Panc1 (cell line): ENCODE results near the gene NOTCH2. TPM values are rescaled to one million over a fixed set of nuclear protein-coding genes. Genes with fewer than 3 reads are reported as not detected.

Source experiments
- ATAC-seq: fragments of 200-7000 bp; cut with Tn5 transposase; 2 replicates; pipeline ENCODE4 v1.9.1; 2020; ENCODE audit warnings: mild to moderate bottlenecking, moderate library complexity
- BruUV-seq: library from RNA; stranded (reverse); fragments of 400-500 nt; replicated peaks from 2 replicates; lab custom pipeline; 2021; lab: Mats Ljungman, UMichigan
- CTCF ChIA-PET: fragments of 300-600 bp; sonication (Branson Sonifier 250); formaldehyde crosslinking; loops from one replicate; lab custom pipeline; 2022; ENCODE audit warnings: antibody characterized with exemption; lab: Charles Lee
- POLR2A ChIA-PET: fragments of 300-600 bp; sonication (Branson Sonifier 250); formaldehyde crosslinking; loops from one replicate; lab custom pipeline; 2022; ENCODE audit warnings: antibody characterized with exemption; lab: Charles Lee
- DNase-seq: peaks from one replicate; pipeline ENCODE4 v3.0.0-alpha.2; 2010; ENCODE audit warnings: low read depth, low spot score
- H3K27ac ChIP-seq: 2 replicates; pipeline ENCODE4 v1.5.1; 2011; ENCODE audit warnings: mild to moderate bottlenecking, low read length, inconsistent platforms
- H3K27me3 ChIP-seq: fragments of 200-500 bp; sonication (Bioruptor generic); 2 replicates; pipeline ENCODE4 v1.6.0; 2014; ENCODE audit warnings: low read length, inconsistent platforms; ENCODE audit not compliant: control insufficient read depth, insufficient read depth
- H3K36me3 ChIP-seq: fragments of 200-500 bp; sonication (Bioruptor generic); 2 replicates; pipeline ENCODE4 v1.5.1; 2014; ENCODE audit warnings: inconsistent platforms, mild to moderate bottlenecking, low read length, moderate library complexity; ENCODE audit not compliant: control insufficient read depth, insufficient read depth
- H3K4me1 ChIP-seq: 2 replicates; pipeline ENCODE4 v1.5.1; 2011; ENCODE audit warnings: inconsistent platforms, mild to moderate bottlenecking, low read length, moderate library complexity; ENCODE audit not compliant: control insufficient read depth, insufficient read depth
- H3K4me3 ChIP-seq, 2 experiments: 2 replicates each; pipeline ENCODE4 v1.5.1; 2011 to 2012; ENCODE audit warnings: low read depth in 2 of 2, low read length in 2 of 2, mild to moderate bottlenecking in 2 of 2, inconsistent platforms in 1 of 2, moderate library complexity in 1 of 2
- H3K9me3 ChIP-seq: fragments of 200-500 bp; sonication (Bioruptor generic); 2 replicates; pipeline ENCODE4 v1.5.1; 2014; ENCODE audit warnings: low read depth, mild to moderate bottlenecking, inconsistent platforms, low read length, moderate library complexity; ENCODE audit not compliant: control insufficient read depth, insufficient read depth
- CTCF ChIP-seq: fragments of 450-650 bp; IDR thresholded peaks from 2 replicates; pipeline ENCODE4 v1.5.1; 2017; ENCODE audit warnings: mild to moderate bottlenecking
- POLR2AphosphoS5 ChIP-seq: IDR thresholded peaks from 2 replicates; pipeline ENCODE4 v1.6.1; 2012; ENCODE audit warnings: mild to moderate bottlenecking, low read depth, low read length, moderate library complexity
- REST ChIP-seq, 2 experiments: IDR thresholded peaks; 2 replicates each; pipeline ENCODE4 v1.6.1; 2011 to 2012; ENCODE audit warnings: low read depth in 2 of 2, control low read depth in 1 of 2, low read length in 1 of 2, mild to moderate bottlenecking in 1 of 2, moderate library complexity in 1 of 2; ENCODE audit not compliant: insufficient read depth in 1 of 2
- SIN3A ChIP-seq: IDR thresholded peaks from 2 replicates; pipeline ENCODE4 v1.6.1; 2012; ENCODE audit warnings: low read depth, mild to moderate bottlenecking, low read length, moderate library complexity, borderline replicate concordance; ENCODE audit not compliant: insufficient read depth
- TCF7L2 ChIP-seq: IDR thresholded peaks from 2 replicates; pipeline ENCODE4 v1.6.1; 2011; ENCODE audit warnings: mild to moderate bottlenecking, low read depth, low read length, inconsistent platforms
- in situ Hi-C: cut with HindIII; loops from 2 replicates; pipeline ENCODE4 v1.10.0; 2016; ENCODE audit warnings: low sequenced_read_pairs, low pct_unique_long_range_greater_than_20kb
- intact Hi-C: fragments of 100-400 bp; cut with micrococcal nuclease; formaldehyde crosslinking; loops from one replicate; pipeline ENCODE4 v1.10.0; 2022; ENCODE audit not compliant: unreplicated experiment
- total RNA-seq: library from RNA; stranded (reverse); gene quantifications from one replicate; pipeline ENCODE4 v1.2.1, GENCODE V29; 2021; ENCODE audit not compliant: unreplicated experiment

NOTCH2 gene
- total RNA-seq, 1 experiment from 2014 or later: 191 TPM

GRCh38 chr1:119966020-119966419, 103.4 kb downstream of the NOTCH2 start:
- Histone ChIP-seq H3K36me3 (peaks cover 45% of the 10 kb centered on the region), H3K27ac (no peak overlapping the region), H3K27me3 (no peaks in the 10 kb centered on the region), H3K4me3 (no peak overlapping the region), H3K9me3 (no peaks in the 10 kb centered on the region), H3K4me1 (no peaks in the 10 kb centered on the region)
- TF ChIP-seq CTCF (no peak), POLR2AphosphoS5 (no peak), REST (IDR thresholded peaks at IDR 0.05; ENCODE audit: insufficient read depth in 1 of 2, low read depth in 2 of 2, low read length in 1 of 2) (no peak), SIN3A (no peak), TCF7L2 (no peak)
- DNase-seq (no peak), ATAC-seq (no peak)
- intact Hi-C loops: no loop called here
- in situ Hi-C loops: no loop called here
- BruUV-seq: no TSS peak
- CTCF ChIA-PET: no interaction called here
- POLR2A ChIA-PET: no interaction called here

- TF ChIP-seq REST (IDR thresholded peaks at IDR 0.05; ENCODE audit: insufficient read depth in 1 of 2, low read depth in 2 of 2, low read length in 1 of 2) (no peak), POLR2AphosphoS5 (no peak), CTCF (no peak), TCF7L2 (no peak), SIN3A (no peak)
- Histone ChIP-seq H3K27me3 (no peaks in the 10 kb centered on the region), H3K36me3 (peaks cover 45% of the 10 kb centered on the region), H3K27ac (no peak overlapping the region), H3K4me3 (no peak overlapping the region), H3K4me1 (no peaks in the 10 kb centered on the region), H3K9me3 (no peaks in the 10 kb centered on the region)
- DNase-seq (no peak), ATAC-seq (no peak)
- no TSS peak for BruUV-seq
- POLR2A ChIA-PET: no interaction called here
- CTCF ChIA-PET: no interaction called here
- in situ Hi-C loops (no loop called here), intact Hi-C loops (loop anchor here (5.0 kb wide), 1 partner anchor 43 kb away; no protein-coding TSS in a partner anchor)
Observed at GRCh38 chr1:119964673-119965363, 104.6 kb downstream of the NOTCH2 start.
